ENCODE measurements around the gene FGFR1OP2. TPM values are rescaled to one million over a fixed set of nuclear protein-coding genes. Genes with fewer than 3 reads are reported as not detected.
"Not testable (repeated sequence)": the region's sequence is repeated elsewhere in the genome, so short reads cannot be mapped to it uniquely, and the experiment has no call there.

The FGFR1OP2 gene
- 10 to 100 TPM in 5 of 6 donors, 1 to 10 TPM in 1; 9.3 to 23.3 (median 10.9) TPM for total RNA-seq
- polyA plus RNA-seq, result 10 to 100 TPM; 11.6 to 17.6 TPM

DNA sequence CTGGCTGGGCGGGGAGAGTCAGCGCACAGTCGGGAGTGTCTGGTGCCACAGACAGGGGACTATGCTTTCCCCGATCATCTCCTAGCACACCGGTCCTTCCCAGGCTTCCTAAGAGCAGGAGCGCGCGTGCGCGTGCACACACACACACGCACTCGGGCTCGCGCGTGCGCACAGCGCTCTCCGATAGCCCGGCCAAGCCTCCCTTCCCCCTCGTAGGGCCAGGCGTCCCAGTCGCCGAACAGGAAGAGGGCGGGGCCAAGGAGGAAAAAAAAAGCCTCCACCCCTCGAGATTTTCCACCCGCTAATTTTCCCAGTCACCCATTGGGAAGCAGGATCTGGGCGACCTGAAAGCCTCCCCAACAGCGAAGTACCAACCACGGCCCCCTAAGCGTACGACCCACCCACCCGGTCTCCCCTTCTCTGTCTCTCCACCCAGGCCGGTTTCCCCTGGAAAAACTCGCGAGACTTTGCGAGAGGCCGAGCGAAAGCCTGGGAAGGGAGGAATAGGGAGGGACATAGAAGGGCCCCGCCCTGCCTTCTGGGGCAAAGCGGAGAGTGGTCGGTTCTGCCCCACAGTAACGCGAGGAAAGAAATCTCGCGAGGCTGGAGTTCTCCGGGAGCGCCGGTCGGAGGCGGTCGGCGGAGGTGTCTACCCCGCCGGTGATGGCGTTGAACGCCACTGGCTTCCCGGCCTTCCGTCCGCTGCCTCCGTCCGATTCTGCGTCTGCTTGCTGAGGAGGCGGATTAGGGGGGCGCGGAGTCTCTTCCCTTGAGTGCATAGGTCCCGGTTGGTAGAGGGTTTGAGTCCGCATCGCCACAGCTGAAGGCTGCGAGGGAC lies at the start of gene FGFR1OP2, which contains the start of gene INTS13:
TSS of gene FGFR1OP2 (plus strand) at position 608 of the 838 bp plus-strand sequence. CDS start 15,689 bp downstream, outside the sequence.
TSS of gene INTS13 (minus strand) at position 119 of the 838 bp plus-strand sequence. CDS start 1,178 bp downstream, outside the sequence.
- intact Hi-C loops (cut with DNase I), result no loop called here
- no peaks in the 10 kb centered on the region for H3K9me3 ChIP-seq
- FAIRE-seq (no peak), DNase-seq (peak; percentile 98 to 100 (median 99)), ATAC-seq (peak; percentile 94 to 98 (median 96))
- WGBS, 2 donors, result 0% methylated on average over 58 to 69 of the region's 69 CpGs
- H3K27me3 ChIP-seq, result no peaks in the 10 kb centered on the region
- H3K4me3 ChIP-seq, result peak within 1 kb of the TSS; percentile 78 to 92 (median 84)
- H3K27ac ChIP-seq, result peak within 1 kb of the TSS; percentile 93 to 97 (median 96)
- TF ChIP-seq, protein P1, sequence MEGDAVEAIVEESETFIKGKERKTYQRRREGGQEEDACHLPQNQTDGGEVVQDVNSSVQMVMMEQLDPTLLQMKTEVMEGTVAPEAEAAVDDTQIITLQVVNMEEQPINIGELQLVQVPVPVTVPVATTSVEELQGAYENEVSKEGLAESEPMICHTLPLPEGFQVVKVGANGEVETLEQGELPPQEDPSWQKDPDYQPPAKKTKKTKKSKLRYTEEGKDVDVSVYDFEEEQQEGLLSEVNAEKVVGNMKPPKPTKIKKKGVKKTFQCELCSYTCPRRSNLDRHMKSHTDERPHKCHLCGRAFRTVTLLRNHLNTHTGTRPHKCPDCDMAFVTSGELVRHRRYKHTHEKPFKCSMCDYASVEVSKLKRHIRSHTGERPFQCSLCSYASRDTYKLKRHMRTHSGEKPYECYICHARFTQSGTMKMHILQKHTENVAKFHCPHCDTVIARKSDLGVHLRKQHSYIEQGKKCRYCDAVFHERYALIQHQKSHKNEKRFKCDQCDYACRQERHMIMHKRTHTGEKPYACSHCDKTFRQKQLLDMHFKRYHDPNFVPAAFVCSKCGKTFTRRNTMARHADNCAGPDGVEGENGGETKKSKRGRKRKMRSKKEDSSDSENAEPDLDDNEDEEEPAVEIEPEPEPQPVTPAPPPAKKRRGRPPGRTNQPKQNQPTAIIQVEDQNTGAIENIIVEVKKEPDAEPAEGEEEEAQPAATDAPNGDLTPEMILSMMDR (IDR thresholded peaks at IDR 0.05), result no peak
- H3K36me3 ChIP-seq, result no peaks in the 10 kb centered on the region
- peaks cover 21 to 39% (median 34%) of the 10 kb centered on the region in 3 donors for H3K4me1 ChIP-seq

GRCh38 chr12:26890784-26891183 lies 47.5 kb upstream of the FGFR1OP2 start:
- no peak overlapping the region for H3K27ac ChIP-seq
- FAIRE-seq, result no peak
- TF ChIP-seq, protein P1 (IDR thresholded peaks at IDR 0.05), result no peak
- no peaks in the 10 kb centered on the region for H3K9me3 ChIP-seq
- 93 to 95% methylated on average over 5 of the region's 5 CpGs for WGBS, 2 donors
- intact Hi-C loops (cut with DNase I), result no loop called here
- no peaks in the 10 kb centered on the region for H3K4me1 ChIP-seq
- DNase-seq, result no peak
- H3K27me3 ChIP-seq, result no peaks in the 10 kb centered on the region
- H3K4me3 ChIP-seq, result no peak overlapping the region
- no peak for ATAC-seq
- no peaks in the 10 kb centered on the region for H3K36me3 ChIP-seq

- FAIRE-seq (no peak), ATAC-seq (no peak), DNase-seq (no peak)
- 54 to 59% methylated on average over 1 of the region's 1 CpG for WGBS, 2 donors
- no peaks in the 10 kb centered on the region for H3K4me1 ChIP-seq
- no peak overlapping the region for H3K4me3 ChIP-seq
- intact Hi-C loops (cut with DNase I), result no loop called here
- no peak overlapping the region for H3K27ac ChIP-seq
- H3K36me3 ChIP-seq, result no peaks in the 10 kb centered on the region
- TF ChIP-seq, protein P1 (IDR thresholded peaks at IDR 0.05), result no peak
- no peaks in the 10 kb centered on the region for H3K9me3 ChIP-seq
- no peaks in the 10 kb centered on the region for H3K27me3 ChIP-seq
Measured at GRCh38 chr12:26891704-26892103, 46.6 kb upstream of the FGFR1OP2 start.

DNA sequence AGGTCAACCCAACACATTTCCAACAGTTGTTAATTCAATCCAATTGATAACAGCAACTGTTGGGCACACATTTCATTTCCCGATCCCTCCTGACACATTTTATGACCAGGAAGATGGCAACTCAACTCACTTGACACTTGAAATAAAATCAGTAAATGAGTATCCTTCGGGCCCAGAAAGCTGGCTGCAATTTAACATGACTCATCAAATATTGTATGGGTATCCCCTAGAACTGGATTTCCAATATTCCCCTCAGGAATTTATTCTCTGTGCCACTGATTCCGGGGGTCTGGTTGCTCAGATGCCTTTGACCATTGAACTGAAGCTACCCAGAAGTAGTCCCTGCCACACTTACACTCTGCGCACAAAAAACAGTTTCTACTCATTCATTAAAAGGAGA lies 42.6 kb upstream of the FGFR1OP2 start:
- 93% methylated on average over 4 of the region's 4 CpGs for WGBS, 2 donors
- Histone ChIP-seq H3K27me3 (no peaks in the 10 kb centered on the region), H3K4me3 (no peak overlapping the region), H3K4me1 (no peaks in the 10 kb centered on the region), H3K27ac (no peak overlapping the region), H3K36me3 (no peaks in the 10 kb centered on the region), H3K9me3 (no peaks in the 10 kb centered on the region)
- ATAC-seq, result no peak
- FAIRE-seq, result no peak
- intact Hi-C loops (cut with DNase I), result no loop called here
- TF ChIP-seq, protein P1 (IDR thresholded peaks at IDR 0.05), result no peak
- no peak for DNase-seq

DNA sequence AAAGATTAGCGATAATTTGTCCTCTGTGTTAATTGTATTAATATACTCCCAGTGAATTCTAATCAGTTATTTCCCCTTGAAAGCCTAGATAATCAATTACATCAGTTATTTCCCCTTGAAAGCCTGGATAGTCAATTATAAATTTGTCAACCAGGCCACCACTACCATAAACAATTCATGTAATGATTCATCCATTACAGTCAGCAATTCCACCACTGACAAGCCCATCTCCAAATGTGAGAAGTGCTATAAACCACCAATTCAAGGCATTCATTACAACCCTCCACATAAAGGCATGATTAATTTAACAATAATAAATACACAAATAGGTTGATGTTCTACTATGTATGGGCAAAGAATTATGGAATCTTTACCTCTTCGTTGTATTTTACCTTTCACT lies 41.4 kb upstream of the FGFR1OP2 start:
- TF ChIP-seq, protein P1 (IDR thresholded peaks at IDR 0.05), result no peak
- H3K27ac ChIP-seq, result no peak overlapping the region
- intact Hi-C loops (cut with DNase I), result no loop called here

GRCh38 chr12:26903396-26903795 lies 34.9 kb upstream of the FGFR1OP2 start:
- intact Hi-C loops (cut with DNase I); DNase-seq; H3K4me3 ChIP-seq; H3K36me3 ChIP-seq; H3K27me3 ChIP-seq; FAIRE-seq; H3K27ac ChIP-seq; H3K9me3 ChIP-seq; ATAC-seq: not testable (repeated sequence)
- WGBS, 2 donors, result 99 to 100% methylated on average over 2 of the region's 3 CpGs
- H3K4me1 ChIP-seq, result peaks cover 4 to 14% (median 6%) of the 10 kb centered on the region in 3 donors

More for the DNA sequence above, 41.4 kb upstream of the FGFR1OP2 start:
- ATAC-seq (no peak), FAIRE-seq (no peak), DNase-seq (no peak)
- H3K4me3 ChIP-seq, result no peak overlapping the region
- no peaks in the 10 kb centered on the region for H3K36me3 ChIP-seq
- WGBS, 2 donors, result 92 to 96% methylated on average over 2 of the region's 2 CpGs
- no peaks in the 10 kb centered on the region for H3K9me3 ChIP-seq
- no peaks in the 10 kb centered on the region for H3K27me3 ChIP-seq
- no peaks in the 10 kb centered on the region for H3K4me1 ChIP-seq

Data from pancreas (tissue), 10 donors.